GM03348 (cell line): ENCODE data around the gene MED16.

Experiments used
- DNase-seq: peaks from one replicate; pipeline ENCODE4 v3.0.0; 2012; ENCODE audit warnings: low spot score

MED16 gene

GRCh38 chr19:871446-872265, 21.3 kb downstream of the MED16 start:
- DNase-seq = no peak

GRCh38 chr19:870963-871401, 22.0 kb downstream of the MED16 start:
- no peak for DNase-seq

DNA sequence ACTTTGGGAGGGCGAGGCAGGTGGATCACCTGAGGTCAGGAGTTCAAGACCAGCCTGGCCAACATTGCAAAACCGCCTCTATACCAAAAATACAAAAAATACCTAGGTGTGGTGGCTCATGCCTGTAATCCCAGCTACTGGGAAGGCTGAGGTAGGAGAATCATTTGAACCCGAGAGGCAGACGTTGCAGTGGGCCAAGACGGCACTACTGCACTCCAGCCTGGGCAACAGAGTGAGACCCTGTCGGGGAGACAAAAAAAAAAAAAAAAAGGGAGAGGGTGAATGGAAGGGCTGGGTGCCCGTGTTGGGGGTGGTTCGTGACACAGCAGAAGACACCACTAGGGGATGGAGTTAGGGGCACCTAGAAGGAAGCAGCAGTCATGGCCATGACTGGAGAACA, 22.7 kb downstream of the MED16 start:
- DNase-seq = no peak

GRCh38 chr19:869245-870177, 23.5 kb downstream of the MED16 start:
- peak; percentile 92 for DNase-seq

DNA sequence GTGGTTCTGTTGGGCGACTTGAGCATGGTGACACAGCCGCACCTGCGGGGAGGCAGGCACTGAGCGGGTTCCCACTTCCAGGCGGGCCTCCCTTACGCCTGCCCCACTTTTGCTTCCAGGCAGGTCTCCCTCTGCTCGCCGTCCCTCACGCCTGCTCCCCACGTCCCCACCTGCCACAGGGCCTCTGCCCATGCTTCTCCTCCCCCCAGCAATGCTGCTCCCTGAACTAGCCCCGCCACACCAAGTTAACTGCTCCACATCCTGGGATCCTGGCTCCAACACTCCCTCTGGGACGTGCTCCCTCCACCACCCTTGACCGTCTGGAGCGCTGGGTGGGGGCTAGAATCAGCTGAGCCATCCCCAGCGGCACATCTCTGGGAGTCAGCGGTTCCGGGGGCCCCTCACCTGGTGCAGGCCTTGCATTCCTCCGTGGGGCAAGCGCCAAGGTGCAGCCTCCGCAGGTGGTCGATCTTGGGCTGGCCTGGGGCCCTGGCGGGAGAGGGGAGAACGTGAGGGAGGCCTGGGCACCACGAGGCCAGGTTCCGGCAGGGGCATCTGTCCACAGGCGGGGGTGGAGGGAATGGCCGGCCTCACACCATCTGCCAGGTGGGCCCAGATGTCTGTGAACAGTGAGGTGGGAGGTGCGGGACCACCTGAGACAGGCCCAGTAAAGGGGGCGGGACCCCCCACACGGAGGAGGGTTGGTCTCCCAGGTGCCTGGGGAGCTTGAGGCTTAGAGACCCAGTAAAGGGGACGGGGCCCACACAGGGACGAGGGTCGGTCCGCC, 24.3 kb downstream of the MED16 start:
- no peak for DNase-seq

DNA sequence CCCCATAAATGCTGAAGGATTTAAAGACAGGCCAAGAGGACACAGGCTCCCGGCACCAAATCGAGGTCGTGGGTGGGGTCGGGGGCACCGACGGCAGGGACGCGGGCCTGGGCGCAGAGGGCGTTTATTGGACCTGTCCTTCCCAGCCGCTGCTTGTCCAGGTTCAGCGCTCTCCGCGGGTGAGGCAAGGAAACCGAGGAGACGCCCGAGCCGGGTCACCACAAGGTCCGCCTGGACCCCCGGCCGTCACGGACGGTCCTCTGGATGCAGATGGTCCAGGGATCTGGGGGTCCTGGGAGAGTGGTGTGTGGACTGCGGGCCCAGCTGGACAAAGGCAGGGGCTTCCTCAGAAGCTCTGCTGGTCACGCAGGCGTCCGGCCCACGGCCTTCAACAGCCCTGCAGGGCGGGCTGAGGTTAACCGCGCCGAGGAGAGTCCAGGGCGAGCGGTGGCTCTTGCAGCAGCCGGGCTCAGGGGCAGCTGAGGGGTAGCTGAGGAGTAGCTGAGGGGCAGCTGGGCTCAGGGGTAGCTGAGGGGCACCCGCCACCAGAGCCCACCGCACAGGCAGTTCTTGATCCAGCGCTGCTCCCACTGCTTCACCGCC, 25.0 kb downstream of the MED16 start:
- DNase-seq = no peak

DNA sequence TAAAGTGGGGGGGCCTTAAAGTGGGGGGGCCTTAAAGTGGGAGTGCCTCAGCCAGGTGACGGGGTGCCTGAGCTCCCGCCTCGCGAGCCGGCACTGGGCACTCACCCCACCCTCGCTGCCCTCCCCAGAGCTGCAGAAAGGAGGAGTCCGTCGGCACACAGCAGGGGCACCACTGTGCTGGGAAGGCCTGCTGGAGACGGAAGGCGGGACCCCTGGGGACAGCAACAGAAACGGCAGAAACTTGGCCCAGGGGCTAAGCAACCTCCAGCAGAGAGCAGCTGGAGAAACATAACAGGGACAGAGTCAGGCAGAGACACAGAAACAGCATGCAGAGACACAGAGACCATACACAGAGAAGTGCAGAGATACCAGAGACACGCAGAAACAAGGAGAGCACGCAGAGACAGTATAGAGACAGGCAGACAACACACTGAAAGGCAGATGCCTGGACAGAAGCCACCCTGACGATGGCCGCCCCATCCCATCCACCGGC, 25.6 kb downstream of the MED16 start:
- DNase-seq = no peak

DNA sequence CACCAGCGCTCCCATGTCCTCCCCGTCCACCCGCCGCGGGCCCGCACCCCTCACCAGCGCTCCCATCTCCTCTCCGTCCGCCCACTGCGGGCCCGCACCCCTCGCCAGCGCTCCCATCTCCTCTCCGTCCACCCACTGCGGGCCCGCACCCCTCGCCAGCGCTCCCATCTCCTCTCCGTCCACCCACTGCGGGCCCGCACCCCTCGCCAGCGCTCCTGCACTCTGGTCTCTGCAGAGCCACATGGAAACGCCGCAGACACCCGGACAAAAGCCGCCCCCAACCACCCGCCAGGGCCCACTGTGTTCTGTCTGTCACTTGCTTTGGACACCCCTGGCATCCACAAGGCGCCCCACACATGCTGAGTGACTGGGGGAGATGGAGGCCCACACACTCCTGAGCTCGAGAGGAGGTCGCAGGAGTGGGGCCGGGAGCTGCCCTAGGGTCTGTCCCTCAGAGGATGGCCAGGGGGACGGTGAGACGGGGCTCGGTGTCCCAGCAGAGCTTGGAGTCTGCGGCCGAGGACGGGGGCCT, 26.2 kb downstream of the MED16 start:
- no peak for DNase-seq

GRCh38 chr19:863315-863620, 29.7 kb downstream of the MED16 start:
- DNase-seq = no peak

DNA sequence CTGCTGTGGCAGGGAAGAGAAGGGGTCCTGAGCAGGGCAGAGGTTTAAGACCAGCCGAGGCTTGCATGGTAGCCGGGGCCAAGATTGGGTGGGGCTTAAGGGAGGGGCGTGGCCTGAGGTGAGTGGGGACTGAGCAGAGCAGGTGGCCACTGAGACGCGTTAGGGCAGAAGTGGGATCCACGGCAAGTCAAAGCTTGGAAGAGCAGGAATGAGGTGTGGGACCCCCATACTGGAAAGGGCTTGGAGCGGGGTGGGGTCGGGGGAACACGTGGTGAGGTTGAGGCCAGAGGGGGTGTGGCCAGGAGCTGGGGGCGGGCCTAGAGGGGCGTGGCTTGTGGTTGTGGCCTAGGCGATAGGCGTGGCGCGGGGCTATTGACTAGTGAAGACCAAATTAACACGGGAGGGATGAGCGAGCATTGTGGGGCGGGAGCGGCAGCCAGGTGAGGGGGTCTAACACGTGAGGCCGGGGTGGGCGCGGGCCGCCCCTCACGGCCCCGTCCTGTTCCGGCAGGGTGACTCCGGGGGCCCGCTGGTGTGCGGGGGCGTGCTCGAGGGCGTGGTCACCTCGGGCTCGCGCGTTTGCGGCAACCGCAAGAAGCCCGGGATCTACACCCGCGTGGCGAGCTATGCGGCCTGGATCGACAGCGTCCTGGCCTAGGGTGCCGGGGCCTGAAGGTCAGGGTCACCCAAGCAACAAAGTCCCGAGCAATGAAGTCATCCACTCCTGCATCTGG, 30.2 kb downstream of the MED16 start:
- peak; percentile 54 for DNase-seq

- DNase-seq = peak; percentile 64
Measured at GRCh38 chr19:861756-862580, 31.0 kb downstream of the MED16 start.

GRCh38 chr19:861141-861755, 31.7 kb downstream of the MED16 start:
- DNase-seq = no peak

GRCh38 chr19:858868-859843, 33.8 kb downstream of the MED16 start, which contains the start of gene CFD:
Gene CFD, plus strand, starts transcription at chr19:859664. Its CDS starts 26 bp downstream, at chr19:859690.
- no peak for DNase-seq

DNA sequence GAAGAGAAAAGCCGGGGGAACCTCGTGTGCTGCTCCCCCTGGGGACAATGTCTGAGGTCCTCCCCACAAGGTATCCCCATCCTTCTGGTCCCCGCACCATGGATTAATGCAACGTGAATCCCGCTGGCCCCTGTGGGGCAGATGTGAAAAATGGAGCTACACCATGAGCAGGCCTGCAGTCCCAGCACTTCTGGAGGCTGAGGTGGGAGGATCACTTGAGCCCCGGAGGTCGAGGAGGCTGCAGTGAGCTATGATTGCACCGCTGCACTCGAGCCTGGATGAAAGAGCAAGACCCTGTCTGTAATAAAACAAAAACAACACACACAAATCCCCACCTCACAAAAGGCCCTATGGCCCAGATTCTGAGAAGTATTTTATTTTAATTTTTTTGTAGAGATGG, 34.7 kb downstream of the MED16 start:
- no peak for DNase-seq

DNA sequence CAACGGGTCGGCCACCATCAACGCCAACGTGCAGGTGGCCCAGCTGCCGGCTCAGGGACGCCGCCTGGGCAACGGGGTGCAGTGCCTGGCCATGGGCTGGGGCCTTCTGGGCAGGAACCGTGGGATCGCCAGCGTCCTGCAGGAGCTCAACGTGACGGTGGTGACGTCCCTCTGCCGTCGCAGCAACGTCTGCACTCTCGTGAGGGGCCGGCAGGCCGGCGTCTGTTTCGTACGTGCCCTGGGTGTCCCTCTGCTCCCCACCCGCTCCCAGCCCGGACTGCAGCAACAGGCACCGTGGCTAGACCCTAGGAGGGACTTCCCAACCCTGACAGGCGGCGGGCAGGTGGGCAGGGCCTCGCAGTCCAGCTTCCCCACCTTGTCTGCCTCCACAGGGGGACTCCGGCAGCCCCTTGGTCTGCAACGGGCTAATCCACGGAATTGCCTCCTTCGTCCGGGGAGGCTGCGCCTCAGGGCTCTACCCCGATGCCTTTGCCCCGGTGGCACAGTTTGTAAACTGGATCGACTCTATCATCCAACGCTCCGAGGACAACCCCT, 37.3 kb downstream of the MED16 start:
- DNase-seq = no peak

DNA sequence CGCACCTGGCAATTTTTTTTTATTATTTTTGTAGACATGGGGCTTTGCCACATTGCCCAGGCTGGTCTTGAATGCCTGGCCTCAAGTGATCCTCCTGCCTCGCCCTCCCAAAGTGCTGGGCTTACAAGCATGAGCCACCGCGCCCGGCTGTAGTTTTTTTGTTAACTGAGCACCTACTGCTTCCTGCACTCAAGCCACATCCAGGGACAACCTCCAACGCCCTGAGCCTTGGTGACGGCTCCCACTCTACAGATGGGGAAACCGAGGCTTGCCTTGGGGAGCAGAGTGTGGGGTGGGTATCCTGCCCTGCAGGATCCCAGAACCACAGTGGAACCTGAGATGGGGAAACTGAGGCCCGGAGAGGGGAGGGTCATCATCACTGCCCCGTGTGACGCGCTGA, 37.8 kb downstream of the MED16 start:
- DNase-seq = no peak

GRCh38 chr19:854549-854948, 38.4 kb downstream of the MED16 start:
- DNase-seq = no peak
